Neural cell (in vitro differentiated cells): ENCODE measurements around the gene FAM83F. TPM values are rescaled to one million over a fixed set of nuclear protein-coding genes. Genes with fewer than 3 reads are reported as not detected.

Experiments used
- H2AFZ ChIP-seq: fragments of 200-600, 300-800 bp; sonication (generic), shearing (Covaris generic); 2 replicates; pipeline ENCODE4 v1.6.0; 2014; ENCODE audit warnings: low read depth, mild to moderate bottlenecking, antibody characterized with exemption, low read length, moderate library complexity
- H3F3A ChIP-seq: fragments of 200-600 bp; shearing (Covaris generic); 2 replicates; pipeline ENCODE4 v1.6.1; 2016; ENCODE audit warnings: mild to moderate bottlenecking, moderate library complexity, mixed read lengths, antibody characterized with exemption, low read length; ENCODE audit not compliant: insufficient read depth, poor library complexity, severe bottlenecking
- H3K27ac ChIP-seq: fragments of 200-600, 300-800 bp; sonication (generic), shearing (Covaris generic); 2 replicates; pipeline ENCODE4 v1.5.1; 2014; ENCODE audit warnings: mild to moderate bottlenecking, low read length, moderate library complexity
- H3K27me3 ChIP-seq: fragments of 300-800, 200-600 bp; sonication (generic), shearing (Covaris generic); 2 replicates; pipeline ENCODE4 v1.6.0; 2014; ENCODE audit warnings: mild to moderate bottlenecking, low read depth, low read length, moderate library complexity; ENCODE audit not compliant: insufficient read depth
- H3K36me3 ChIP-seq: fragments of 300-800, 200-600 bp; sonication (generic), shearing (Covaris generic); 2 replicates; pipeline ENCODE4 v1.5.1; 2014; ENCODE audit warnings: mild to moderate bottlenecking, antibody characterized with exemption, low read length, moderate library complexity; ENCODE audit not compliant: insufficient read depth
- H3K4me2 ChIP-seq: fragments of 300-800, 200-600 bp; sonication (generic), shearing (Covaris generic); 2 replicates; pipeline ENCODE4 v1.6.0; 2014; ENCODE audit warnings: mild to moderate bottlenecking, low read length
- H3K4me3 ChIP-seq: fragments of 300-800, 200-600 bp; sonication (generic), shearing (Covaris generic); 2 replicates; pipeline ENCODE4 v1.5.1; 2014; ENCODE audit warnings: mild to moderate bottlenecking, low read length, moderate library complexity
- H3K79me2 ChIP-seq: fragments of 200-600 bp; shearing (Covaris generic); replicated peaks from 2 replicates; pipeline ENCODE4 v1.6.0; 2014; ENCODE audit warnings: mild to moderate bottlenecking, low read length, moderate library complexity; ENCODE audit not compliant: insufficient read depth
- H3K9ac ChIP-seq: fragments of 300-800, 200-600 bp; sonication (generic), shearing (Covaris generic); 2 replicates; pipeline ENCODE4 v1.6.1; 2016; ENCODE audit warnings: mild to moderate bottlenecking, low read length, mixed read lengths
- H3K9me2 ChIP-seq: fragments of 200-600 bp; shearing (Covaris generic); 2 replicates; pipeline ENCODE4 v1.6.1; 2016; ENCODE audit warnings: mild to moderate bottlenecking, low read length, mixed read lengths; ENCODE audit not compliant: insufficient read depth
- H3K9me3 ChIP-seq: fragments of 200-600, 300-800 bp; sonication (generic), shearing (Covaris generic); 2 replicates; pipeline ENCODE4 v1.6.1; 2016; ENCODE audit warnings: mild to moderate bottlenecking, mixed run types, low read length, moderate library complexity, mixed read lengths
- H4K20me1 ChIP-seq: fragments of 200-600 bp; shearing (Covaris generic); 2 replicates; pipeline ENCODE4 v1.6.1; 2016; ENCODE audit warnings: mild to moderate bottlenecking, mixed run types; ENCODE audit not compliant: insufficient read depth
- CTCF ChIP-seq: fragments of 450-650 bp; IDR thresholded peaks from 2 replicates; pipeline ENCODE4 v1.5.1; 2014; ENCODE audit warnings: antibody characterized with exemption, mild to moderate bottlenecking, moderate library complexity; ENCODE audit not compliant: poor library complexity, severe bottlenecking
- EP300 ChIP-seq: fragments of 450-650 bp; conservative IDR thresholded peaks from 2 replicates; pipeline ENCODE4 v1.6.1; 2014; ENCODE audit warnings: antibody characterized with exemption, mild to moderate bottlenecking, moderate library complexity; ENCODE audit not compliant: poor library complexity, severe bottlenecking
- EZH2 ChIP-seq: fragments of 200-600, 300-800 bp; shearing (Covaris generic), sonication (generic); IDR thresholded peaks from 2 replicates; pipeline ENCODE4 v1.6.1; 2014; ENCODE audit warnings: antibody characterized with exemption, low read length, borderline replicate concordance, mild to moderate bottlenecking; ENCODE audit not compliant: insufficient read depth, poor library complexity, severe bottlenecking
- MXI1 ChIP-seq: fragments of 450-650 bp; conservative IDR thresholded peaks from 2 replicates; pipeline ENCODE4 v1.6.1; 2014; ENCODE audit warnings: antibody characterized with exemption, mild to moderate bottlenecking; ENCODE audit not compliant: poor library complexity, severe bottlenecking
- POLR2AphosphoS5 ChIP-seq: IDR thresholded peaks from 2 replicates; pipeline ENCODE4 v1.6.1; 2012
- RAD21 ChIP-seq: fragments of 450-650 bp; conservative IDR thresholded peaks from 2 replicates; pipeline ENCODE4 v1.6.1; 2014; ENCODE audit warnings: antibody characterized with exemption, mild to moderate bottlenecking, moderate library complexity
- REST ChIP-seq: IDR thresholded peaks from 2 replicates; pipeline ENCODE4 v1.6.1; 2012; ENCODE audit warnings: borderline replicate concordance
- SMC3 ChIP-seq: fragments of 450-650 bp; conservative IDR thresholded peaks from 2 replicates; pipeline ENCODE4 v1.6.1; 2014; ENCODE audit warnings: antibody characterized with exemption, mild to moderate bottlenecking, moderate library complexity; ENCODE audit not compliant: poor library complexity
- TAF1 ChIP-seq: IDR thresholded peaks from 2 replicates; pipeline ENCODE4 v1.6.1; 2012; ENCODE audit warnings: low read depth
- polyA plus RNA-seq: library from polyadenylated mRNA; depleted of rRNA; stranded (reverse); fragments of >200 nt; gene quantifications from 2 replicates; pipeline ENCODE4 v1.2.3, GENCODE V29; 2014

FAM83F gene
- polyA plus RNA-seq, 1 donor from 2014 or later, result 0.42 TPM

DNA sequence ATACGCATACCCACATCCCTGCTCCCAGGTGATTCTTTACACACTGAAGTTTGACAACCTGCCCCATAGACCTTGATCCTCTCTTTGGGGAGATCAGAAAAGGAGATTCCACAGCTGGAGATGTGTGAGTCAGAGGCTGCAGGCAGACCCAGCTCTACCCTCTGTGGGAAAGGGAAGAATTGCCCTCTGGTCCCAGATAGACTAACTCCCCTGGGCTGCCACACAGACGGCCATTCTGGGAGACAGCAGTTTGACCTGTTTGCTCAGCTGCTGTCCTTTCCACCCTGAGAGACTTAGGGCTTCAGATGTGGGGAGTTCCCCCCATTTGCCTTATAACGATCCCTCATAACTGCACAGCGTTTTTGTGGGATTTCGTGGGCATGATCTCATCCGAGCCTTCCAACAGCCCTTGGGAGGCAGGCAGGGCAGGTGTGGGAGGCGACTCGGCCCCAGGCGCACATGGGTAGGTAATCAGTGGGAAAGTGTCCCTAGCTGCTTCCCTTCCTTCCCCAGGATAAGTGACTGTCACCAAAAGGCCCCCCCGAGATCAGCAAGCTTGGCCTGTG is 14.1 kb downstream of the FAM83F start:
- Histone ChIP-seq H2AFZ (no peak overlapping the region), H3K27me3 (no peaks in the 10 kb centered on the region), H3K79me2 (no peaks in the 10 kb centered on the region), H4K20me1 (no peaks in the 10 kb centered on the region), H3K4me3 (no peak overlapping the region), H3K36me3 (no peaks in the 10 kb centered on the region), H3K9me3 (no peaks in the 10 kb centered on the region), H3K9me2 (no peaks in the 10 kb centered on the region), H3K9ac (peak overlapping the region; percentile 18), H3K4me2 (no peak overlapping the region), H3K27ac (peak overlapping the region; percentile 42), H3F3A (no peaks in the 10 kb centered on the region)
- TF ChIP-seq EZH2, result no peak
- no peak for TF ChIP-seq POLR2AphosphoS5
- TF ChIP-seq MXI1, result no peak
- no peak for TF ChIP-seq RAD21
- TF ChIP-seq REST, result no peak
- no peak for TF ChIP-seq TAF1
- no peak for TF ChIP-seq SMC3
- TF ChIP-seq EP300, result no peak
- TF ChIP-seq CTCF, result no peak

DNA sequence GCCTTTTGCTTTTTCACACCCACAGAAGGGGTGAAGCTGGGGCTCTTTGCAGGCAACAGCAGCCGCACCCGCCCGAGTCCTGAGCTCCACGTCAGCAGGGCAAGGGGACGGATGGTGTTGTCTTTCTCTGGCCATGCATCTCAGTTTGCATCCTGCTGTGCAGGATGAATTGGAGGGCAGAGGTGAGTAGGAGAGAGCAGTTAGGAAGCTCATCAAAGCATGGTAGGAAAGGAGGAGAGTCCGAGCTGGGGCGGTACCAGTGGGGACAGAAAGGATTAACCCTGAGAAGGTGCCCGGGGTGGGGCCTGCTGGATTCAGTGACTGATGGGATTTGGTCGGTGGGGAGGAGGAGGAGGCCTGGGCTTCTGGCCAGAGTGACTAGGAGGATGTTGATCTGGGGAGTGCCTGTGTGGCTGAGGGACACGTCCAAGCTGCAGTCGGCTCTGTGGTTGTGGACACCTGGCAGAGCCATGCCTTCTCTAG is 14.6 kb downstream of the FAM83F start:
- Histone ChIP-seq H3K4me3 (peak overlapping the region; percentile 38), H3K79me2 (no peaks in the 10 kb centered on the region), H3K36me3 (no peaks in the 10 kb centered on the region), H3K9me3 (no peaks in the 10 kb centered on the region), H4K20me1 (no peaks in the 10 kb centered on the region), H3K27me3 (no peaks in the 10 kb centered on the region), H3K27ac (peak overlapping the region; percentile 42), H3K4me2 (no peak overlapping the region), H3F3A (no peaks in the 10 kb centered on the region), H3K9me2 (no peaks in the 10 kb centered on the region), H2AFZ (no peak overlapping the region), H3K9ac (peak overlapping the region; percentile 18)
- no peak for TF ChIP-seq EP300
- no peak for TF ChIP-seq REST
- no peak for TF ChIP-seq SMC3
- TF ChIP-seq CTCF, result no peak
- no peak for TF ChIP-seq EZH2
- TF ChIP-seq RAD21, result no peak
- TF ChIP-seq MXI1, result no peak
- no peak for TF ChIP-seq TAF1
